Erythroblast (primary cell): ENCODE results near the gene COL11A2.

Experiments used
- GATA1 ChIP-seq: IDR thresholded peaks from 2 replicates; pipeline ENCODE4 v1.6.1; 2011; ENCODE audit warnings: low read depth, mild to moderate bottlenecking, control low read depth, low read length, moderate library complexity
- POLR2A ChIP-seq: IDR thresholded peaks from 2 replicates; pipeline ENCODE4 v1.6.1; 2011; ENCODE audit warnings: mild to moderate bottlenecking, low read length

DNA sequence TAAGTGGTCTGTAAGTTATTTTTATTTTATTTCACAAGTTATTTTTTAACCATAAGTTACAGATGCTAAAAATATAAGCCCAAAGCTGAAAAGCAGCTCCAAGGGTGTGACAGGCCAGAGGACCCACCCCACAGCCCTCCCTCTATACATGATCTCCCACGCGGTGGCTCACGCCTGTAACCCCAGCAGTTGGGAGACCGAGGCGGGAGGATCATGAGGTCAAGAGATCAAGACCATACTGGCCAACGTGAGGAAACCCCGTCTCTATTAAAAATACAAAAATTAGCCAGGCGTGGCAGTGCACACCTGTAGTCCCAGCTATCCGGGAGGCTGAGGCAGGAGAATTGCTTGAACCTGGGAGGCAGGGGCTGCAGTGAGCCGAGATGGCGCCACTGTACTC lies 32.2 kb downstream of the COL11A2 start:
- TF ChIP-seq POLR2A (no peak), GATA1 (no peak)
